ENCODE data around the gene OR5AL1. TPM values are rescaled to one million over a fixed set of nuclear protein-coding genes. Genes with fewer than 3 reads are reported as not detected.
"Not testable (repeated sequence)": the region's sequence is repeated elsewhere in the genome, so short reads cannot be mapped to it uniquely, and the experiment has no call there.

OR5AL1 gene
- total RNA-seq = not detected

DNA sequence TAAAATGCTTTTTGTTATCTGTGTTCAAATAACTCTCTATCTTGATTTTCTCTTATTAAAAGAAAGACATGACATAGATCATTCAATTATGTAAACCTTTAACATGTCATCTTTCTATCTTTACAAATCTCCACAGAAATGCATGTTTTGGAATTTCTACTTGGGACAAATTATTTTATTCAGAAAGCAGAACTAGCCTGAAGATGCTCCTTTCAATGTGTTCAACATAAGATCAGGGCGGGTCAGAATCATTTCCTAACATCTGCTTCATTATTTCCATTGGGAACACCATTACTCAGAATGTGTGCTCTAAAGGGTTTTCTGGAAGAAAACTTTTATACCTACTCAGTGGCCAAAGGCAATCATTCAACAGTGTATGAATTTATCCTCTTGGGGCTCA, at the start of gene OR5AL1:
Gene OR5AL1, plus strand, starts transcription at position 301 of the 400 bp plus-strand sequence.
- Mint-ChIP-seq H3K27ac (no peak within 1 kb of the TSS), H3K27me3 (no peaks in the 10 kb centered on the region), H3K36me3 (no peaks in the 10 kb centered on the region), H3K4me3 (no peak within 1 kb of the TSS), H3K9me3 (peaks cover 6% of the 10 kb centered on the region), H3K4me1 (no peaks in the 10 kb centered on the region)
- DNase-seq = no peak

DNA sequence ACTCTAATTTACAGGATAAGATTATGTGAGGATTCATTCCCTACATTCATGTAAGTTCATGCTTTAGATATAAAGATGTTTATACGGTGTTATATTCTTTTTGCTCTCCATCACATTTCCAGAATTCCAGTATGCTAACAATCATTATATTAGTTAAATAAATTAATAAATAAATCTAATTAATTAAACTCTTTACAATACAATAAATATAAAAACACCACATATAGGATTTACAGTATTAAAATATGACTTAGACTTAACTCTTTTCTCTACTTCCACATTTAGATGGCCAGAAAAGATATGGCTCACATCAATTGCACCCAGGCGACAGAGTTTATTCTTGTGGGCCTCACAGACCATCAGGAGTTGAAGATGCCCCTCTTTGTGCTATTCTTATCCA, 37.2 kb upstream of the OR5AL1 start, which contains the start of gene OR8U1:
Gene OR8U1, plus strand, starts transcription at position 301 of the 400 bp plus-strand sequence. Its CDS starts 0 bp downstream, at position 301.
- no peak within 1 kb of the TSS for H3K27ac Mint-ChIP-seq
- DNase-seq = no peak
- H3K9me3 Mint-ChIP-seq = peaks cover 4% of the 10 kb centered on the region
- no peaks in the 10 kb centered on the region for H3K27me3 Mint-ChIP-seq
- H3K4me1 Mint-ChIP-seq = no peaks in the 10 kb centered on the region
- no peak within 1 kb of the TSS for H3K4me3 Mint-ChIP-seq
- H3K36me3 Mint-ChIP-seq = no peaks in the 10 kb centered on the region

DNA sequence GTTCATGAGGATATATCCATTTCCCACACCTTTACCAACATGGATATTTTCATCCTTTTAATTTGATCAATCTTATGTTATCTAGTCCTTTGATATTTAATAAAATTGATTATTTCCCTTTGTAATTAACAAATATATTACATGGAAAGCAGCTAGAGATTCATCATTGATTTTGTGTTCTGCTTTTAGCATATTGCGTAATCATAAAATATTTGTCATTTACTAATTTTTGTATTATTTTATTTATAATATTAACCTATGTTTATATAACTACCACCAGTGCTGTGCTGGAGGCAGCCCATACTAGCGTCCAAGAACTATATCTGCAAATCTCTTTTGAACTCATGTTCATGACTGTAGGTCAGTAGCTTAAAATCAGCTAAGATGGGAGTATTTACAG, 32.4 kb upstream of the OR5AL1 start:
- no peaks in the 10 kb centered on the region for H3K27me3 Mint-ChIP-seq
- H3K27ac Mint-ChIP-seq = no peak overlapping the region
- H3K9me3 Mint-ChIP-seq = peaks cover 5% of the 10 kb centered on the region
- H3K4me1 Mint-ChIP-seq = no peaks in the 10 kb centered on the region
- no peaks in the 10 kb centered on the region for H3K36me3 Mint-ChIP-seq
- DNase-seq = no peak
- no peak overlapping the region for H3K4me3 Mint-ChIP-seq

DNA sequence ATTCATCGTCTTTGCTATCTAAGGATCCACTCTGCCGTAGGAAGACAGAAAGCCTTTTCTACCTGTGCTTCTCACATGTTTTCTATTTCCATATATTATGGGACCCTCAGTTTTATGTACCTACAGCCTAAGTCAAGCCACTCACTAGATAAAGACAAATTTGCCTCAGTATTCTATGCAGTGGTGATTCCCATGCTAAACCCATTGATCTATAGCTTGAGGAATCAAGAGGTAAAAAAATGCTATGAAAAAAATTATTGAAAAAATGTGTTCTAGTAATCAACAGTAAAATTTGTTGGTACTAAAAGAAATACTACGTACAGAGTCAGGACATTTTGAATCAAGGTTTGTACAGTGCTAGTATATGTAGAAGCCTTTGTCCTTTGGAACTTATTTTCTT, 18.1 kb upstream of the OR5AL1 start:
- Mint-ChIP-seq H3K4me3 (no peak overlapping the region), H3K27me3 (no peaks in the 10 kb centered on the region), H3K4me1 (no peaks in the 10 kb centered on the region), H3K27ac (no peak overlapping the region), H3K9me3 (peaks cover 4% of the 10 kb centered on the region), H3K36me3 (no peaks in the 10 kb centered on the region)
- DNase-seq = no peak

DNA sequence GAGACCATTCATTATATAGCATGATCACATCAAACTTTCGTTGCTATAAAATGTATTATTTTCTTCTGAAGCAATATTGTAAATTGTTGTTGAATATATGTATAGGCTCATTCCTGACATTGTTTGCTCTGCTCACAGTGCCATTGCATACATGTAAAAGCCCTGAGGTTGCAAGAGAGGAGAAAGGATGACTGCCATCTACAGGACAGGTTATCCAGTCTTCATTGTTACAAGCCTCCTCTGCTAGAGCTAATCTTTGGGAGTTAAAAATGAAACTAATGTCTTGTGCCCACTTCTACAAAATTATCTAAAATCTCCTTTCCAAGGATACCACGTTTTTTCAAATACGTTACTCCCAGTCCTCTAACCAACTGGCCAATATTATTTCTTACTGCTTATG, 16.4 kb upstream of the OR5AL1 start:
- Mint-ChIP-seq H3K27me3 (no peaks in the 10 kb centered on the region), H3K4me3 (no peak overlapping the region), H3K27ac (no peak overlapping the region), H3K9me3 (peaks cover 4% of the 10 kb centered on the region), H3K36me3 (no peaks in the 10 kb centered on the region), H3K4me1 (no peaks in the 10 kb centered on the region)
- no peak for DNase-seq

DNA sequence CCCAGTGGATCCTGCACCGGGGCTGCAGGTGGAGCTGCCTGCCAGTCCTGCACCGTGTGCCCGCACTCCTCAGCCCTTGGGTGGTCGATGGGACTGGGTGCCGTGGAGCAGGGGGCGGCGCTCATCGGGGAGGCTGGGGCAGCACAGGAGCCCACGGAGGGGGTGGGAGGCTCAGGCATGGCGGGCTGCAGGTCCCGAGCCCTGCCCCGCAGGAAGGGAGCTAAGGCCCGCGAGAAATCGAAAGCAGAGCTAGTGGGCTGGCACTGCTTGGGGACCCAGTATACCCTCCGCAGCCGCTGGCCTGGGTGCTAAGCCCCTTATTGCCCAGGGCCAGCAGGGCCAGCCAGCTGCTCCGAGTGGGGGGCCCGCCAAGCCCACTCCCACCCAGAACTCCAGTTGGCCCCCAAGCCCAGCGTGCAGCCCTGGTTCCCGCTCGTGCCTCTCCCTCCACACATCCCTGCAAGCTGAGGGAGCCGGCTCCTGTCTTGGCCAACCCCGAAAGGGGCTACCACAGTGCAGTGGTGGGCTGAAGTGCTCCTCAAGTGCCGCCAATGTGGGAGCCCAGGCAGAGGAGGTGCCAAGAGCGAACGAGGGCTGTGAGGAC, 10.5 kb upstream of the OR5AL1 start:
- not testable (repeated sequence) for DNase-seq, H3K36me3 Mint-ChIP-seq, H3K4me3 Mint-ChIP-seq, H3K4me1 Mint-ChIP-seq, H3K27me3 Mint-ChIP-seq, H3K27ac Mint-ChIP-seq
- peaks cover 11% of the 10 kb centered on the region for H3K9me3 Mint-ChIP-seq

DNA sequence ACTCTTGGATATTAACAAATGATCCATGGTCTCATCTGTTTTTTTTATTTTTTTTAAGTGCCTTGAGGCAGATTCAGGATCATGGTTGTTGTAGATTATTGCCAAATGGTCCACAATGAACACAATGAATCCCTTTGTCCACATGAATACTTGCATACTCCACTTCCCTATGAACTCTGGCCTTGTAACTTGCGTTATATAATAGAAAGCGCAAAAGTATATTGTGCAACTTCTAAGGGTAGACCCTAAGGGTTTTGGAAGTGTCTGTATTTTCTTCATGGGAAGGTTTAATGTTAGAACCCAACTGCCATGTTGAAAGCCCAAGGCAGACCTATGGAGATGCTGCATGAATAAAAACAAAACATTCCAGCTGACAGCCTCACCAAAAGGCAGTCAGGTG, 8.1 kb upstream of the OR5AL1 start:
- Mint-ChIP-seq H3K9me3 (peaks cover 15% of the 10 kb centered on the region), H3K4me3 (no peak overlapping the region), H3K4me1 (no peaks in the 10 kb centered on the region), H3K36me3 (no peaks in the 10 kb centered on the region), H3K27ac (no peak overlapping the region), H3K27me3 (no peaks in the 10 kb centered on the region)
- no peak for DNase-seq

DNA sequence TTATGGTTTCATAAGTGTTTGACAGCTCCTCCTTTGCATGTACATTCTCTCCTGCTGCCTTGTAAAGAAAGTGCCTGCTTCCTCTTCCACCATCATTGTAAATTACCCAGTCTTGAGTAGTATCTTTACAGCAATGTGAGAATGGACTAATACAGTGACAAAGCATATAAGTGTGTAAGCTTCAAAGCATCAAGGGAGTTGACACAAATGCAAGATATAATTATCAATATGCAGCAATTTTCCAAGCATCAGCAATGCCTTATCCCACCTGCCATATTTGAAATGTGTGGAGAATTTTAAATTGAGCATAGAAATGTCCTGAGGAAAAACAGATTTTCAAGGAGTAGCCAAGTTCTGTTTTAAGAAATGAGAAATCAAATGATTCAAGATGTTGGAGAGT, 1.7 kb upstream of the OR5AL1 start:
- no peak for DNase-seq
- no peak overlapping the region for H3K27ac Mint-ChIP-seq
- H3K9me3 Mint-ChIP-seq = peaks cover 13% of the 10 kb centered on the region
- no peaks in the 10 kb centered on the region for H3K36me3 Mint-ChIP-seq
- no peaks in the 10 kb centered on the region for H3K4me1 Mint-ChIP-seq
- H3K27me3 Mint-ChIP-seq = no peaks in the 10 kb centered on the region
- H3K4me3 Mint-ChIP-seq = no peak overlapping the region

DNA sequence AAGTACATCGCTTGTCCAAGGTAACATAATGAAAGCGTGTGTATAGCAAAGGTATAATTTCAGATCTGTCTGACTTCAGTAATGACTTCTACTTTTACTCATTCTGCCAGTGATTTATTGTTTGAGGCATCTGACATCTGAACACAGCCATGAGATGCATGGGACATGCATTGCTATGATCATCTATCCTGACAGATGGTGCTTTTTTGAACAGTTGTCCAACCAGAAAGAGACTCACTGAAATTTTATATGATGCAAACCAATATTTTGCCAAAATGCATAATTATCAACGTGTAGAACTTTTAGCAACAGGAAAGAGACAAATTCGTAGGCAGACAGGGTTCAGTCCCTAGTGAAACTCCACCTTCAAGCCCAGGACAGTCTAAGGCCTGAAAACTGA, 41.0 kb downstream of the OR5AL1 start:
- Mint-ChIP-seq H3K9me3 (peaks cover 9% of the 10 kb centered on the region), H3K4me3 (no peak overlapping the region), H3K4me1 (no peaks in the 10 kb centered on the region), H3K27ac (no peak overlapping the region), H3K27me3 (no peaks in the 10 kb centered on the region), H3K36me3 (no peaks in the 10 kb centered on the region)
- DNase-seq = no peak

DNA sequence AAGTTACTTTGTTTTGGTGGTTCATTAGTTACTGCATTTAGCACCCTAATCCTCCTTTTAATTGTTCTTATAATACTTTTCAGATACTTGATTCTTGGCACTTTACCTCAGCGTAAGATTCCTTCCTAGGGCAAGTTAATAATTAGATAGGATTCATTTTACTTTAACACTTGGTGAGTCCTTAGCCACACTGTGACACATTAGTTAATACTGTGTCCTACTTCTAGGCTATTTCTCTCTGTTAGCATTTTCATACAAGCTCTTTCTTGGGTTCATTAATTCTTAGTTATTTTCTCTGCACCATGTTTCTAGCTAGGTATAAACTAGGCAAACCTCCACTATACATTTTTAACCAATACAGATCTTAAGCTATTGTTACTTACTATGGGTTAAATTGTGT, 44.6 kb downstream of the OR5AL1 start:
- no peak for DNase-seq
- H3K4me1 Mint-ChIP-seq = no peaks in the 10 kb centered on the region
- H3K4me3 Mint-ChIP-seq = no peak overlapping the region
- H3K27ac Mint-ChIP-seq = no peak overlapping the region
- H3K36me3 Mint-ChIP-seq = no peaks in the 10 kb centered on the region
- H3K27me3 Mint-ChIP-seq = no peaks in the 10 kb centered on the region
- H3K9me3 Mint-ChIP-seq = peaks cover 3% of the 10 kb centered on the region

Other genes with a start within 250 kb of the OR5AL1 start
- not detected for gene OR5J2, start 236.1 kb upstream of the OR5AL1 start, total RNA-seq
- not detected for gene OR5T2, start 178.4 kb upstream of the OR5AL1 start, total RNA-seq
- gene OR5T3, start 160.4 kb upstream of the OR5AL1 start, total RNA-seq = not detected
- not detected for gene OR5T1, start 138.5 kb upstream of the OR5AL1 start, total RNA-seq
- not detected for gene OR8H1, start 120.4 kb upstream of the OR5AL1 start, total RNA-seq
- not detected for gene OR8K3, start 97.6 kb upstream of the OR5AL1 start, total RNA-seq
- gene OR8K1, start 66.7 kb upstream of the OR5AL1 start, total RNA-seq = not detected
- not detected for gene OR8J1, start 58.4 kb upstream of the OR5AL1 start, total RNA-seq
- gene OR8U1, start 37.1 kb upstream of the OR5AL1 start, total RNA-seq = not detected
- not detected for gene OR5M3, start 60.7 kb downstream of the OR5AL1 start, total RNA-seq
- not detected for gene OR5M8, start 78.7 kb downstream of the OR5AL1 start, total RNA-seq
- not detected for gene OR5M11, start 130.6 kb downstream of the OR5AL1 start, total RNA-seq
- gene OR5M10, start 165.0 kb downstream of the OR5AL1 start, total RNA-seq = not detected
- not detected for gene OR5M1, start 202.2 kb downstream of the OR5AL1 start, total RNA-seq
- gene OR5AP2, start 229.7 kb downstream of the OR5AL1 start, total RNA-seq = not detected

All from activated naive CD8-positive, alpha-beta T cell treated with anti-CD3 and anti-CD28 coated beads for 36 hours (primary cell).